ENCODE measurements around the gene KCND2.

Gene KCND2

GRCh38 chr7:120709252-120709971 is 436.4 kb downstream of the KCND2 start:
- no peak for DNase-seq (ENCODE audit: low read depth)
- no peak overlapping the region for H3K4me3 ChIP-seq (ENCODE audit: low read depth, low read length)
- TF ChIP-seq CTCF (IDR thresholded peaks at IDR 0.05; ENCODE audit: insufficient read depth, low read depth, low read length, missing control alignments): no peak

GRCh38 chr7:120709972-120710320 is 437.0 kb downstream of the KCND2 start:
- no peak for TF ChIP-seq CTCF (IDR thresholded peaks at IDR 0.05; ENCODE audit: insufficient read depth, low read depth, low read length, missing control alignments)
- DNase-seq (ENCODE audit: low read depth): no peak

DNA sequence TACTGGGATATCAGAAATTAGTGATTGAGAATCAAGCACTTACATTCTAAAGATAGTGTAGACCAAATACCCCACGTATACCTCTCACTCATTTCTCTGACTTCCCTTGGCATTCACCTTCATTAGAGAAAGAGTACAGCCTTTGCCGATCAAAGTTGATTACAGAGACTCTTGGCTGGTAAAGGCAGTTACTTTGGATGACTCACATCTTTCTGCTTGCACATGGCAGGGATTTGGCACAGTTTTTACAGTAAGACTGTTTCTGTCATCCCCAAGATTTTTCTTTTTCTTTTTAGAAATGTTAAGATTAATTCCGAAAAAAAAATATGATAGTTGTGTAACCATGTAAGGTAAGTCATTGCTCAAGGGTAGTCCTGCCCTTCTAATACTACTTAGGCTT is 442.0 kb downstream of the KCND2 start:
- H3K4me3 ChIP-seq (ENCODE audit: low read depth, low read length): no peak overlapping the region
- TF ChIP-seq CTCF (IDR thresholded peaks at IDR 0.05; ENCODE audit: insufficient read depth, low read depth, low read length, missing control alignments): no peak
- no peak for DNase-seq (ENCODE audit: low read depth)

More at GRCh38 chr7:120709972-120710320, 437.0 kb downstream of the KCND2 start:
- no peak overlapping the region for H3K4me3 ChIP-seq (ENCODE audit: low read depth, low read length)

GRCh38 chr7:120716307-120716706 is 443.3 kb downstream of the KCND2 start:
- DNase-seq (ENCODE audit: low read depth): no peak

GRCh38 chr7:120717166-120717565 is 444.2 kb downstream of the KCND2 start:
- no peak for DNase-seq (ENCODE audit: low read depth)
- H3K4me3 ChIP-seq (ENCODE audit: low read depth, low read length): no peak overlapping the region
- no peak for TF ChIP-seq CTCF (IDR thresholded peaks at IDR 0.05; ENCODE audit: insufficient read depth, low read depth, low read length, missing control alignments)

More at GRCh38 chr7:120716307-120716706, 443.3 kb downstream of the KCND2 start:
- no peak for TF ChIP-seq CTCF (IDR thresholded peaks at IDR 0.05; ENCODE audit: insufficient read depth, low read depth, low read length, missing control alignments)
- no peak overlapping the region for H3K4me3 ChIP-seq (ENCODE audit: low read depth, low read length)

DNA sequence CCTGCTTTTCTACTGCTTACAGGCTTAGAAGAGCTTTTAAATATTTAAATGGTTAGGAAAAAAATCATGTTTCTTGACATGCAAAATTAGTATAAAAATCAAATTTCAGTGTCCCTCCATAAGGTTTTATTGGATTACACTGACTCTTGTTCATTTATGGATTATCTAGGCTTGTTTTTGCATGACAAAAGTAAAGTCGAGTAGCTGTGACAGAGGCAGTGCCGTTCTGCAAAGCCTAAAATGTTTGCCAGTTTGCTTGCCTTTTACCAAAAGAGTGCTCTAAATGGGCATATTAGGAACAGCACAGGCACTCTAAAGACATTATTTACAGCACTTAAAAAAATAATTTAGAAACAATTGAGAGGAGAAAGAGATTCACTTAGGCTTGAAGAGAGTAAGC is 445.4 kb downstream of the KCND2 start:
- no peak overlapping the region for H3K4me3 ChIP-seq (ENCODE audit: low read depth, low read length)
- TF ChIP-seq CTCF (IDR thresholded peaks at IDR 0.05; ENCODE audit: insufficient read depth, low read depth, low read length, missing control alignments): no peak
- DNase-seq (ENCODE audit: low read depth): no peak

- no peak overlapping the region for H3K4me3 ChIP-seq (ENCODE audit: low read depth, low read length)
- TF ChIP-seq CTCF (IDR thresholded peaks at IDR 0.05; ENCODE audit: insufficient read depth, low read depth, low read length, missing control alignments): no peak
- DNase-seq (ENCODE audit: low read depth): no peak
Observed at GRCh38 chr7:120720317-120720716, 447.3 kb downstream of the KCND2 start.
